PC-9 (cell line): ENCODE results near the gene LRP1. TPM values are rescaled to one million over a fixed set of nuclear protein-coding genes. Genes with fewer than 3 reads are reported as not detected.

Experiments
- BruUV-seq: library from RNA; stranded (reverse); fragments of 400-500 nt; replicated peaks from 2 replicates; lab custom pipeline; 2021; lab: Mats Ljungman, UMichigan
- CTCF ChIA-PET: fragments of 300-600 bp; sonication (Branson Sonifier 250); formaldehyde crosslinking; loops from one replicate; lab custom pipeline; 2022; ENCODE audit warnings: antibody characterized with exemption; lab: Charles Lee
- POLR2A ChIA-PET: fragments of 300-600 bp; sonication (Branson Sonifier 250); formaldehyde crosslinking; loops from one replicate; lab custom pipeline; 2022; ENCODE audit warnings: antibody characterized with exemption; ENCODE audit not compliant: unreplicated experiment; lab: Charles Lee
- DNase-seq, 2 experiments: peaks; one replicate each; pipeline versions ENCODE4 v3.0.0 to v3.0.0-alpha.2; 2015 to 2022; ENCODE audit warnings: mixed read lengths in 1 of 2
- H2AFZ ChIP-seq: fragments of 200-600 bp; sonication (generic); 2 replicates; pipeline ENCODE4 v1.8.1; 2017; ENCODE audit warnings: antibody characterized with exemption
- H3F3A ChIP-seq: fragments of 200-600 bp; sonication (generic); 2 replicates; pipeline ENCODE4 v1.8.1; 2017; ENCODE audit warnings: antibody characterized with exemption, mild to moderate bottlenecking, low read depth; ENCODE audit not compliant: insufficient read depth
- H3K27ac ChIP-seq: fragments of 200-600 bp; sonication (generic); 2 replicates; pipeline ENCODE4 v1.6.1; 2016; ENCODE audit warnings: mixed run types
- H3K27me3 ChIP-seq: fragments of 200-600 bp; sonication (generic); 2 replicates; pipeline ENCODE4 v1.6.1; 2016; ENCODE audit warnings: low read depth, mixed run types; ENCODE audit not compliant: insufficient read depth
- H3K36me3 ChIP-seq: fragments of 200-600 bp; sonication (generic); 2 replicates; pipeline ENCODE4 v1.6.1; 2016; ENCODE audit warnings: low read depth, mixed run types
- H3K4me1 ChIP-seq: fragments of 200-600 bp; sonication (generic); replicated peaks from 2 replicates; pipeline ENCODE4 v1.6.1; 2016; ENCODE audit warnings: mixed run types; ENCODE audit not compliant: insufficient read depth
- H3K4me2 ChIP-seq: fragments of 200-600 bp; sonication (generic); 2 replicates; pipeline ENCODE4 v1.6.1; 2017; ENCODE audit warnings: mixed run types
- H3K4me3 ChIP-seq: fragments of 200-600 bp; sonication (generic); 2 replicates; pipeline ENCODE4 v1.6.1; 2016; ENCODE audit warnings: mixed run types
- H3K79me2 ChIP-seq: fragments of 200-600 bp; sonication (generic); 2 replicates; pipeline ENCODE4 v1.6.1; 2017; ENCODE audit warnings: low read depth, mixed run types
- H3K9me2 ChIP-seq: fragments of 200-600 bp; sonication (generic); 2 replicates; pipeline ENCODE4 v1.8.1; 2017; ENCODE audit warnings: mild to moderate bottlenecking; ENCODE audit not compliant: insufficient read depth
- H3K9me3 ChIP-seq: fragments of 200-600 bp; sonication (generic); 2 replicates; pipeline ENCODE4 v1.8.1; 2016; ENCODE audit warnings: low read depth; ENCODE audit not compliant: insufficient read depth
- H4K20me1 ChIP-seq: fragments of 200-600 bp; sonication (generic); 2 replicates; pipeline ENCODE4 v1.8.1; 2017; ENCODE audit not compliant: insufficient read depth
- CTCF ChIP-seq: fragments of 200-600 bp; sonication (generic); conservative IDR thresholded peaks from 2 replicates; pipeline ENCODE4 v1.6.1; 2017; ENCODE audit warnings: mixed run types, antibody characterized with exemption, mild to moderate bottlenecking, moderate library complexity
- EZH2 ChIP-seq: fragments of 200-600 bp; sonication (generic); IDR thresholded peaks from 2 replicates; pipeline ENCODE4 v1.8.0; 2017; ENCODE audit warnings: antibody characterized with exemption, low read depth
- intact Hi-C: fragments of 100-400 bp; cut with micrococcal nuclease; formaldehyde crosslinking; loops from one replicate; pipeline ENCODE4 v1.10.0; 2022; ENCODE audit not compliant: unreplicated experiment
- total RNA-seq: library from RNA; stranded (reverse); gene quantifications from 2 replicates; pipeline ENCODE4 v1.2.3, GENCODE V29; 2021

Gene LRP1
- total RNA-seq, 1 experiment from 2014 or later = 51.4 TPM

- no peaks in the 10 kb centered on the region for H3K9me2 ChIP-seq
- intact Hi-C loops = no loop called here
- no peaks in the 10 kb centered on the region for H3K27me3 ChIP-seq
- BruUV-seq = TSS peak; percentile 66
- H2AFZ ChIP-seq = no peak overlapping the region
- ChIA-PET CTCF (interaction anchor here (0.5 kb wide), 1 partner anchor 644 kb away, joined by 8 read pairs; the partner anchor contains the start of gene RBMS2), POLR2A (no interaction called here)
- H3K4me1 ChIP-seq = peaks cover 31% of the 10 kb centered on the region
- H3K9me3 ChIP-seq = no peaks in the 10 kb centered on the region
- DNase-seq = no peak
- peaks cover 26% of the 10 kb centered on the region for H3F3A ChIP-seq
- H3K36me3 ChIP-seq = no peaks in the 10 kb centered on the region
- no peaks in the 10 kb centered on the region for H4K20me1 ChIP-seq
- H3K79me2 ChIP-seq = no peaks in the 10 kb centered on the region
- no peak overlapping the region for H3K27ac ChIP-seq
- TF ChIP-seq EZH2 = no peak
- TF ChIP-seq CTCF = no peak
- H3K4me2 ChIP-seq = 0 out of 2 replicates have a peak overlapping the region, but pooled peaks have one; percentile 48
- no peak overlapping the region for H3K4me3 ChIP-seq
Measured at GRCh38 chr12:57164966-57165625, 36.8 kb downstream of the LRP1 start.

DNA sequence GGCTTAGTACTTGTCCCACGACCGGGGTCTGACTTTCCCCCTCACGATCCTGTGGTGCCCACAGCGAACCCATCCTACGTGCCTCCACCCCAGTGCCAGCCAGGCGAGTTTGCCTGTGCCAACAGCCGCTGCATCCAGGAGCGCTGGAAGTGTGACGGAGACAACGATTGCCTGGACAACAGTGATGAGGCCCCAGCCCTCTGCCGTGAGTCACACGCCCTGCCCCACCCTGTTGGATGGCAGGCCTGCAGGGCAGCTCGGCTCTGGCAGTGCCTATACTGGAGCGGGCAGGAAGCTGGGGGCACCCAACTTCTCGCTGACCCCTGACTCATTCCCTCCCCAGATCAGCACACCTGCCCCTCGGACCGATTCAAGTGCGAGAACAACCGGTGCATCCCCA is 37.5 kb downstream of the LRP1 start:
- intact Hi-C loops = no loop called here
- Histone ChIP-seq H3K36me3 (no peaks in the 10 kb centered on the region), H3K4me1 (peaks cover 31% of the 10 kb centered on the region), H3K27me3 (no peaks in the 10 kb centered on the region), H3F3A (peaks cover 26% of the 10 kb centered on the region), H4K20me1 (no peaks in the 10 kb centered on the region), H3K4me2 (peak overlapping the region; percentile 48), H3K4me3 (no peak overlapping the region), H2AFZ (no peak overlapping the region), H3K9me3 (no peaks in the 10 kb centered on the region), H3K27ac (peak overlapping the region; percentile 78), H3K79me2 (no peaks in the 10 kb centered on the region), H3K9me2 (no peaks in the 10 kb centered on the region)
- DNase-seq = peak; percentile 78 to 82
- no TSS peak for BruUV-seq
- ChIA-PET CTCF (interaction anchor here (0.5 to 0.8 kb wide), 3 partner anchors 41 to 644 kb away, joined by 3 to 8 read pairs (median 7); partner anchors contain the start of gene RBMS2), POLR2A (no interaction called here)
- TF ChIP-seq CTCF (no peak), EZH2 (no peak)

DNA sequence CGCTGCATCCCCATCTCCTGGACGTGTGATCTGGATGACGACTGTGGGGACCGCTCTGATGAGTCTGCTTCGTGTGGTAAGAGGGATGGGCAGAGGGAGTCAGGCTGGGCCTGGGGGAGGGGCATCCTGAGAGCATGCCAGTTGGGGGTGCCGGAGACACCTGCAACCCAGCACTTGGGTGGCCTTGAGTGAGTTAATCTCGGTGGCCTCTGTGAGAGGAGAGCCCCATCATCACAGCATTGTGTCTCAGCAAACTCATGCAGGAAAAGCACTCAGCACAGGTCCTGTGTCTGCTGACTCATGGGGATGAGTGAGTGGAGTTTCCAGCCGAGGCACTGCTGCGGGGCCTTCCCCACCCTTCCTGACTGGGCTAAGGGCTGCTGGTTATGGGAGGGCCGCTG is 38.7 kb downstream of the LRP1 start:
- Histone ChIP-seq H3K4me2 (peak overlapping the region; percentile 60), H3K4me1 (peaks cover 31% of the 10 kb centered on the region), H2AFZ (no peak overlapping the region), H4K20me1 (no peaks in the 10 kb centered on the region), H3K36me3 (no peaks in the 10 kb centered on the region), H3K4me3 (no peak overlapping the region), H3F3A (peaks cover 26% of the 10 kb centered on the region), H3K9me3 (no peaks in the 10 kb centered on the region), H3K27me3 (no peaks in the 10 kb centered on the region), H3K27ac (peak overlapping the region; percentile 78), H3K79me2 (no peaks in the 10 kb centered on the region), H3K9me2 (no peaks in the 10 kb centered on the region)
- ChIA-PET POLR2A (no interaction called here), CTCF (no interaction called here)
- BruUV-seq = no TSS peak
- no peak for TF ChIP-seq CTCF
- no peak for TF ChIP-seq EZH2
- intact Hi-C loops = no loop called here
- peak; percentile 73 to 79 for DNase-seq
